ENCODE measurements around the gene RCSD1. TPM values are rescaled to one million over a fixed set of nuclear protein-coding genes. Genes with fewer than 3 reads are reported as not detected.

RCSD1 gene
- total and polyA plus RNA-seq, 2 of the 13 experiments (the other 11 are each of a cell fraction or from before 2014, with no cell fraction given): not detected

DNA sequence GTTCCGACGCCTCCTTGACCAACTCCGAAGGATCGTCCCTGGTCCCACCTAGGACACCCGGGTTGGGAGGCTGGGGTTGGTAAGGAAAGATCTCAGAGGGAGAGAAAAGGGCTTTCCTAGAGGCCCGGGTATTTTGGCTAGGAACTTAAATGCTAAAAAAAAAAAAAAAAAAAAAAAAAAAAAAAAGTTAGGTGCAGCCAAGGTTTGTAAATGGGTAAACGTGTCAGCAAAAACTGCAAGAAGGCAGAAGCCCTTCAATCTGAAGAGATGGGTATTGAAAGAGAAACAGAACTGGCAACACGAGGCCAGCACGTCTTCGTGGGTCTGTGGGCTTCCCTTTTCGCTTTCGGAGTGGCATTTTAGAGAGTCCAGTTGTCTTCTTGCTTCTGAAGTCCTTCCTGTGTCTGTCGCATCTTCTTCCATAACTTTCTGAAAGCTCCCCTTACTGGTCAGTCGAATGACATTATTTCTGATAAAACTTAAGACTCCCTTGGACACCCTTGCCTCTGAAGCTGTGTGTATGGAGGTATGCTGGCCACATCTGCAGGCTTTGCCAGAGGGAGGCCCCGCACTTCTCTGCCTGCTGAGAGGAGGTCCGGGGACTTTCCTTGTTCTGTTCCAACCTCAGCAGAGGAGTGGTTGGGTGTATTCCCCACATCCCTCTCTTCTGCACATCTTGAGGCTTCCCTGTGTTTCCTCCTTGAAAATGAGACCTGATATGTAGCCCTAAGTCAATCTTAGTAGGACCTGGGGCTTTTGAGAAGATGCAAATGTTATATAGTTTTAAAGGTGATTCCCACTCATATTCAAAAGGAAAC, 745 bp downstream of the RCSD1 start (continued):
- TF ChIP-seq, protein P1, sequence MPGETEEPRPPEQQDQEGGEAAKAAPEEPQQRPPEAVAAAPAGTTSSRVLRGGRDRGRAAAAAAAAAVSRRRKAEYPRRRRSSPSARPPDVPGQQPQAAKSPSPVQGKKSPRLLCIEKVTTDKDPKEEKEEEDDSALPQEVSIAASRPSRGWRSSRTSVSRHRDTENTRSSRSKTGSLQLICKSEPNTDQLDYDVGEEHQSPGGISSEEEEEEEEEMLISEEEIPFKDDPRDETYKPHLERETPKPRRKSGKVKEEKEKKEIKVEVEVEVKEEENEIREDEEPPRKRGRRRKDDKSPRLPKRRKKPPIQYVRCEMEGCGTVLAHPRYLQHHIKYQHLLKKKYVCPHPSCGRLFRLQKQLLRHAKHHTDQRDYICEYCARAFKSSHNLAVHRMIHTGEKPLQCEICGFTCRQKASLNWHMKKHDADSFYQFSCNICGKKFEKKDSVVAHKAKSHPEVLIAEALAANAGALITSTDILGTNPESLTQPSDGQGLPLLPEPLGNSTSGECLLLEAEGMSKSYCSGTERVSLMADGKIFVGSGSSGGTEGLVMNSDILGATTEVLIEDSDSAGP (CRISPR knock-in tag; IDR thresholded peaks at IDR 0.05; ENCODE audit: borderline replicate concordance): no peak
- TF ChIP-seq, protein P2, sequence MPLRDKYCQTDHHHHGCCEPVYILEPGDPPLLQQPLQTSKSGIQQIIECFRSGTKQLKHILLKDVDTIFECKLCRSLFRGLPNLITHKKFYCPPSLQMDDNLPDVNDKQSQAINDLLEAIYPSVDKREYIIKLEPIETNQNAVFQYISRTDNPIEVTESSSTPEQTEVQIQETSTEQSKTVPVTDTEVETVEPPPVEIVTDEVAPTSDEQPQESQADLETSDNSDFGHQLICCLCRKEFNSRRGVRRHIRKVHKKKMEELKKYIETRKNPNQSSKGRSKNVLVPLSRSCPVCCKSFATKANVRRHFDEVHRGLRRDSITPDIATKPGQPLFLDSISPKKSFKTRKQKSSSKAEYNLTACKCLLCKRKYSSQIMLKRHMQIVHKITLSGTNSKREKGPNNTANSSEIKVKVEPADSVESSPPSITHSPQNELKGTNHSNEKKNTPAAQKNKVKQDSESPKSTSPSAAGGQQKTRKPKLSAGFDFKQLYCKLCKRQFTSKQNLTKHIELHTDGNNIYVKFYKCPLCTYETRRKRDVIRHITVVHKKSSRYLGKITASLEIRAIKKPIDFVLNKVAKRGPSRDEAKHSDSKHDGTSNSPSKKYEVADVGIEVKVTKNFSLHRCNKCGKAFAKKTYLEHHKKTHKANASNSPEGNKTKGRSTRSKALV (CRISPR knock-in tag; IDR thresholded peaks at IDR 0.05): no peak

DNA sequence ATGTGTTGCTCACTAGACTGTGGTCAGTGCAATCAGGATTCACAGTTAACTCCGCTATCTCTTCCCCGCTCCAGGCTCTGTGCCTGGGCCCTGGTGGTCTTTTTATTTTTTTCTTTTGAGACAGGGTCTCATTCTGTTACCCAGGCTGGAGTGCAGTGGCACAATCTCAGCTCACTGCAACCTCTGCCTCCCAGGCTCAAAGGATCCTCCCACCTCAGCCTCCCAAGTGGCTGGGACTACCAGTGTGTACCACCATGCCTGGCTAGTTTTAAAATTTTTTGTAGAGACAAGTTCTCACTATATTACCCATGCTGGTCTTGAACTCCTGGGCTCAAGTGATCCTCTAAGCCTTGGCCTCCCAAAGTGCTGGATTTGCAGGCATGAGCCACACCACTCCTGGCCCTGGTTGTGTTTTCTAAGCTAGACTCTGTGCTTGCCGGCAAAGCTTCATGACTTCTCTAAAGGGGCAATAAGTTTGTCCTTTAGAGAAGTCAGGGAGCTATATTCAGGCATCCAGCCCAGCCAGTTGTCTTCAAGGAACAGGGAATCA, 1.4 kb downstream of the RCSD1 start:
- H3K4me2 ChIP-seq (ENCODE audit: low read depth, low read length): no peak overlapping the region
- H4K20me1 ChIP-seq (ENCODE audit: insufficient read depth, low read length): no peaks in the 10 kb centered on the region
- no peak for ATAC-seq
- intact Hi-C loops (cut with micrococcal nuclease; ENCODE audit: unreplicated experiment): no loop called here
- H3K79me2 ChIP-seq (ENCODE audit: insufficient read depth, low read length): no peaks in the 10 kb centered on the region
- H3K36me3 ChIP-seq (replicated peaks in 1 of 2; ENCODE audit: control insufficient read depth in 1 of 2, insufficient read depth in 2 of 2, low read length in 2 of 2): no peaks in the 10 kb centered on the region
- H2AFZ ChIP-seq (ENCODE audit: low read length): no peak overlapping the region
- H3K9me3 ChIP-seq (ENCODE audit: low read length): no peaks in the 10 kb centered on the region
- no peak for DNase-seq (ENCODE audit: low spot score)
- in situ Hi-C loops (cut with HindIII; ENCODE audit: extremely low pct_ligation_motif_present, low pct_unique_long_range_greater_than_20kb): no loop called here
- BruUV-seq (replicated peaks): no TSS peak
- FAIRE-seq: no peak
- H3K4me3 ChIP-seq (replicated peaks in 1 of 3; ENCODE audit: insufficient read depth in 1 of 3, low read depth in 2 of 3, low read length in 3 of 3): no peak overlapping the region
- POLR2A ChIA-PET: no interaction called here
- 92% methylated on average over 3 of the region's 3 CpGs for WGBS (ENCODE audit: low lambda C conversion rate)
- H3K4me1 ChIP-seq (ENCODE audit: insufficient read depth, low read length): peaks cover 15% of the 10 kb centered on the region
- no peak overlapping the region for H3K27ac ChIP-seq (ENCODE audit: extremely low read length, insufficient read depth, low read length)
- no peak overlapping the region for H3K9ac ChIP-seq (ENCODE audit: insufficient read depth, low read depth, low read length)
- peaks cover 4 to 60% of the 10 kb centered on the region in 2 experiments; a peak in 4 of 5 replicates for H3K27me3 ChIP-seq (ENCODE audit: control insufficient read depth in 1 of 2, insufficient read depth in 2 of 2, low read length in 2 of 2)
- CTCF ChIA-PET (ENCODE audit: low intra/inter-chr PET ratio, low total read pairs): no interaction called here
- TF ChIP-seq ZNF468 (CRISPR knock-in tag; IDR thresholded peaks at IDR 0.05) (no peak), ZNF256 (CRISPR knock-in tag; conservative IDR thresholded peaks at IDR 0.05) (no peak), MIXL1 (CRISPR knock-in tag; IDR thresholded peaks at IDR 0.05) (no peak), HNF4A (CRISPR knock-in tag; IDR thresholded peaks at IDR 0.05) (no peak), SALL2 (CRISPR knock-in tag; IDR thresholded peaks at IDR 0.05) (no peak), NONO (IDR thresholded peaks at IDR 0.05) (no peak), NONO (CRISPR knock-in tag; conservative IDR thresholded peaks at IDR 0.05) (no peak), ZNF446 (CRISPR knock-in tag; IDR thresholded peaks at IDR 0.05) (no peak), ZNF124 (CRISPR knock-in tag; IDR thresholded peaks at IDR 0.05) (no peak)
- TF ChIP-seq, protein P3, sequence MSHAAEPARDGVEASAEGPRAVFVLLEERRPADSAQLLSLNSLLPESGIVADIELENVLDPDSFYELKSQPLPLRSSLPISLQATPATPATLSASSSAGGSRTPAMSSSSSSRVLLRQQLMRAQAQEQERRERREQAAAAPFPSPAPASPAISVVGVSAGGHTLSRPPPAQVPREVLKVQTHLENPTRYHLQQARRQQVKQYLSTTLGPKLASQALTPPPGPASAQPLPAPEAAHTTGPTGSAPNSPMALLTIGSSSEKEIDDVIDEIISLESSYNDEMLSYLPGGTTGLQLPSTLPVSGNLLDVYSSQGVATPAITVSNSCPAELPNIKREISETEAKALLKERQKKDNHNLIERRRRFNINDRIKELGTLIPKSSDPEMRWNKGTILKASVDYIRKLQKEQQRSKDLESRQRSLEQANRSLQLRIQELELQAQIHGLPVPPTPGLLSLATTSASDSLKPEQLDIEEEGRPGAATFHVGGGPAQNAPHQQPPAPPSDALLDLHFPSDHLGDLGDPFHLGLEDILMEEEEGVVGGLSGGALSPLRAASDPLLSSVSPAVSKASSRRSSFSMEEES (CRISPR knock-in tag; IDR thresholded peaks at IDR 0.05): no peak
- TF ChIP-seq, protein P4, sequence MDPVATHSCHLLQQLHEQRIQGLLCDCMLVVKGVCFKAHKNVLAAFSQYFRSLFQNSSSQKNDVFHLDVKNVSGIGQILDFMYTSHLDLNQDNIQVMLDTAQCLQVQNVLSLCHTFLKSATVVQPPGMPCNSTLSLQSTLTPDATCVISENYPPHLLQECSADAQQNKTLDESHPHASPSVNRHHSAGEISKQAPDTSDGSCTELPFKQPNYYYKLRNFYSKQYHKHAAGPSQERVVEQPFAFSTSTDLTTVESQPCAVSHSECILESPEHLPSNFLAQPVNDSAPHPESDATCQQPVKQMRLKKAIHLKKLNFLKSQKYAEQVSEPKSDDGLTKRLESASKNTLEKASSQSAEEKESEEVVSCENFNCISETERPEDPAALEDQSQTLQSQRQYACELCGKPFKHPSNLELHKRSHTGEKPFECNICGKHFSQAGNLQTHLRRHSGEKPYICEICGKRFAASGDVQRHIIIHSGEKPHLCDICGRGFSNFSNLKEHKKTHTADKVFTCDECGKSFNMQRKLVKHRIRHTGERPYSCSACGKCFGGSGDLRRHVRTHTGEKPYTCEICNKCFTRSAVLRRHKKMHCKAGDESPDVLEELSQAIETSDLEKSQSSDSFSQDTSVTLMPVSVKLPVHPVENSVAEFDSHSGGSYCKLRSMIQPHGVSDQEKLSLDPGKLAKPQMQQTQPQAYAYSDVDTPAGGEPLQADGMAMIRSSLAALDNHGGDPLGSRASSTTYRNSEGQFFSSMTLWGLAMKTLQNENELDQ (CRISPR knock-in tag; IDR thresholded peaks at IDR 0.05; ENCODE audit: borderline replicate concordance): no peak
